Type B pancreatic cell (in vitro differentiated cells): ENCODE data around the gene NLRP6. TPM values are rescaled to one million over a fixed set of nuclear protein-coding genes. Genes with fewer than 3 reads are reported as not detected.
A peak's percentile ranks its signal among the peaks of the same experiment; 100 is the strongest.
"Not testable (repeated sequence)": the region's sequence is repeated elsewhere in the genome, so short reads cannot be mapped to it uniquely, and the experiment has no call there.

Source experiments
- DNase-seq: peaks from one replicate; pipeline ENCODE4 v3.0.0; 2021; ENCODE audit warnings: mixed read lengths; ENCODE audit not compliant: unreplicated experiment; ENCODE audit errors: extremely low spot score
- H3K27ac Mint-ChIP-seq: 2 replicates; pipeline ENCODE4 v1.8.0; 2021; ENCODE audit warnings: mild to moderate bottlenecking, mixed read lengths
- H3K27me3 Mint-ChIP-seq: 2 replicates; pipeline ENCODE4 v1.8.0; 2021; ENCODE audit warnings: mixed read lengths
- H3K36me3 Mint-ChIP-seq: 2 replicates; pipeline ENCODE4 v1.8.0; 2021; ENCODE audit warnings: mixed read lengths
- H3K4me1 Mint-ChIP-seq: one replicate; pipeline ENCODE4 v1.8.0; 2021; ENCODE audit warnings: mixed read lengths; ENCODE audit not compliant: unreplicated experiment
- H3K4me3 Mint-ChIP-seq: 2 replicates; pipeline ENCODE4 v1.8.0; 2021; ENCODE audit warnings: mild to moderate bottlenecking, mixed read lengths
- H3K9me3 Mint-ChIP-seq: 2 replicates; pipeline ENCODE4 v1.8.0; 2021; ENCODE audit warnings: mixed read lengths
- CTCF ChIP-seq: fragments of 200-600 bp; sonication (generic); conservative IDR thresholded peaks from 2 replicates; pipeline ENCODE4 v1.5.0; 2021; ENCODE audit warnings: antibody characterized with exemption, mild to moderate bottlenecking
- total RNA-seq: library from RNA; stranded (reverse); gene quantifications from 2 replicates; pipeline ENCODE4 v1.2.1, GENCODE V29; 2021; ENCODE audit warnings: low replicate concordance

NLRP6 gene
- total RNA-seq, 1 donor from 2014 or later = not detected

- no peak overlapping the region for H3K4me3 Mint-ChIP-seq
- H3K27ac Mint-ChIP-seq = peak overlapping the region; percentile 41
- no peak for DNase-seq
- H3K4me1 Mint-ChIP-seq = no peaks in the 10 kb centered on the region
- no peaks in the 10 kb centered on the region for H3K36me3 Mint-ChIP-seq
- H3K27me3 Mint-ChIP-seq = no peaks in the 10 kb centered on the region
- H3K9me3 Mint-ChIP-seq = peaks cover 4% of the 10 kb centered on the region
- TF ChIP-seq CTCF = no peak
Measured at GRCh38 chr11:257766-258493, 20.3 kb upstream of the NLRP6 start.

GRCh38 chr11:259413-259812, 18.8 kb upstream of the NLRP6 start:
- no peak overlapping the region for H3K27ac Mint-ChIP-seq
- peaks cover 4% of the 10 kb centered on the region for H3K9me3 Mint-ChIP-seq
- DNase-seq = no peak
- H3K4me1 Mint-ChIP-seq = no peaks in the 10 kb centered on the region
- no peak for TF ChIP-seq CTCF
- no peaks in the 10 kb centered on the region for H3K36me3 Mint-ChIP-seq
- no peaks in the 10 kb centered on the region for H3K27me3 Mint-ChIP-seq
- no peak overlapping the region for H3K4me3 Mint-ChIP-seq

GRCh38 chr11:261624-262023, 16.6 kb upstream of the NLRP6 start:
- Mint-ChIP-seq H3K27ac (no peak overlapping the region), H3K9me3 (peaks cover 4% of the 10 kb centered on the region), H3K27me3 (no peaks in the 10 kb centered on the region), H3K4me3 (no peak overlapping the region), H3K36me3 (no peaks in the 10 kb centered on the region), H3K4me1 (no peaks in the 10 kb centered on the region)
- DNase-seq = no peak
- no peak for TF ChIP-seq CTCF

- no peak for TF ChIP-seq CTCF
- no peaks in the 10 kb centered on the region for H3K36me3 Mint-ChIP-seq
- peaks cover 9% of the 10 kb centered on the region for H3K4me1 Mint-ChIP-seq
Measured at GRCh38 chr11:266676-267439, 11.3 kb upstream of the NLRP6 start.

GRCh38 chr11:267491-267994, 10.7 kb upstream of the NLRP6 start:
- no peak for DNase-seq
- Mint-ChIP-seq H3K9me3 (no peaks in the 10 kb centered on the region), H3K4me3 (no peak overlapping the region), H3K27ac (no peak overlapping the region), H3K36me3 (no peaks in the 10 kb centered on the region), H3K27me3 (peaks cover 16% of the 10 kb centered on the region), H3K4me1 (peaks cover 9% of the 10 kb centered on the region)
- no peak for TF ChIP-seq CTCF

More at GRCh38 chr11:266676-267439, 11.3 kb upstream of the NLRP6 start:
- no peak for DNase-seq
- Mint-ChIP-seq H3K9me3 (peaks cover 4% of the 10 kb centered on the region), H3K27ac (no peak overlapping the region), H3K4me3 (no peak overlapping the region), H3K27me3 (peaks cover 16% of the 10 kb centered on the region)

GRCh38 chr11:268716-269145, 9.5 kb upstream of the NLRP6 start:
- not testable (repeated sequence) for DNase-seq, H3K36me3 Mint-ChIP-seq, H3K9me3 Mint-ChIP-seq, H3K4me1 Mint-ChIP-seq, H3K4me3 Mint-ChIP-seq, H3K27ac Mint-ChIP-seq
- H3K27me3 Mint-ChIP-seq = peaks cover 18% of the 10 kb centered on the region
